Osteocyte (in vitro differentiated cells): ENCODE measurements around the gene PSMC6. TPM values are rescaled to one million over a fixed set of nuclear protein-coding genes. Genes with fewer than 3 reads are reported as not detected.

Experiments used
- DNase-seq: peaks from one replicate; pipeline ENCODE4 v3.0.0; 2021; ENCODE audit warnings: mixed read lengths; ENCODE audit not compliant: unreplicated experiment; ENCODE audit errors: extremely low spot score
- H3K27ac Mint-ChIP-seq: one replicate; pipeline ENCODE4 v1.8.0; 2021; ENCODE audit warnings: mild to moderate bottlenecking, mixed read lengths; ENCODE audit not compliant: unreplicated experiment
- H3K27me3 Mint-ChIP-seq: one replicate; pipeline ENCODE4 v1.8.0; 2021; ENCODE audit warnings: mixed read lengths; ENCODE audit not compliant: unreplicated experiment
- H3K36me3 Mint-ChIP-seq: one replicate; pipeline ENCODE4 v1.8.0; 2021; ENCODE audit warnings: mixed read lengths; ENCODE audit not compliant: unreplicated experiment
- H3K4me1 Mint-ChIP-seq: one replicate; pipeline ENCODE4 v1.8.0; 2021; ENCODE audit warnings: mixed read lengths; ENCODE audit not compliant: unreplicated experiment
- H3K4me3 Mint-ChIP-seq: one replicate; pipeline ENCODE4 v1.8.0; 2021; ENCODE audit warnings: mild to moderate bottlenecking, moderate library complexity, mixed read lengths; ENCODE audit not compliant: unreplicated experiment
- H3K9me3 Mint-ChIP-seq: one replicate; pipeline ENCODE4 v1.8.0; 2021; ENCODE audit warnings: mixed read lengths; ENCODE audit not compliant: unreplicated experiment
- total RNA-seq: library from RNA; stranded (reverse); gene quantifications from 2 replicates; pipeline ENCODE4 v1.2.1, GENCODE V29; 2021
- TF ChIP-seq, protein P1 (sequence below): fragments of 200-600 bp; sonication (generic); IDR thresholded peaks from 2 replicates; pipeline ENCODE4 v1.5.0; 2021; ENCODE audit warnings: antibody characterized with exemption, mild to moderate bottlenecking, moderate library complexity

PSMC6 gene
- total RNA-seq, 1 donor from 2014 or later, result 79.8 TPM

DNA sequence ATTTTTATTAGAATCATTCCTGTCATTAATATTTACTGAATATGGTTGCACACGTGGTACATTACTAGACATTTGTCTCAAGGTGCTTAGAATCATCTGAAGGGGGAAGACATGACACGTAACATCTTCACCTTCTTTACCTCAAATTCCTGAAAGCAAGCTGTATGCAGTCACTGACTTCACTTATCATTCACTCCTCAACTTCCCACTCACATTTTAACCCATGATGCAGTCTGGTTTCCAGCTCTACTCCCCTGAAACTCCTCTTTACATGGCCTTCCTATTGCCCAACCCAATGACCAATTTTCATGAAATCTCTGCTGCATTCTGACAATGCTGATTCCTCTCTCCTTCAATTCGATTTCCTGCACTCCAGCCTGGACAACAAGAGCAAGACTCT lies 5.8 kb upstream of the PSMC6 start:
- peaks cover 7% of the 10 kb centered on the region for H3K4me1 Mint-ChIP-seq
- H3K4me3 Mint-ChIP-seq, result no peak overlapping the region
- DNase-seq, result no peak
- H3K27me3 Mint-ChIP-seq, result no peaks in the 10 kb centered on the region
- no peak overlapping the region for H3K27ac Mint-ChIP-seq
- H3K9me3 Mint-ChIP-seq, result no peaks in the 10 kb centered on the region
- no peaks in the 10 kb centered on the region for H3K36me3 Mint-ChIP-seq
- TF ChIP-seq, protein P1, sequence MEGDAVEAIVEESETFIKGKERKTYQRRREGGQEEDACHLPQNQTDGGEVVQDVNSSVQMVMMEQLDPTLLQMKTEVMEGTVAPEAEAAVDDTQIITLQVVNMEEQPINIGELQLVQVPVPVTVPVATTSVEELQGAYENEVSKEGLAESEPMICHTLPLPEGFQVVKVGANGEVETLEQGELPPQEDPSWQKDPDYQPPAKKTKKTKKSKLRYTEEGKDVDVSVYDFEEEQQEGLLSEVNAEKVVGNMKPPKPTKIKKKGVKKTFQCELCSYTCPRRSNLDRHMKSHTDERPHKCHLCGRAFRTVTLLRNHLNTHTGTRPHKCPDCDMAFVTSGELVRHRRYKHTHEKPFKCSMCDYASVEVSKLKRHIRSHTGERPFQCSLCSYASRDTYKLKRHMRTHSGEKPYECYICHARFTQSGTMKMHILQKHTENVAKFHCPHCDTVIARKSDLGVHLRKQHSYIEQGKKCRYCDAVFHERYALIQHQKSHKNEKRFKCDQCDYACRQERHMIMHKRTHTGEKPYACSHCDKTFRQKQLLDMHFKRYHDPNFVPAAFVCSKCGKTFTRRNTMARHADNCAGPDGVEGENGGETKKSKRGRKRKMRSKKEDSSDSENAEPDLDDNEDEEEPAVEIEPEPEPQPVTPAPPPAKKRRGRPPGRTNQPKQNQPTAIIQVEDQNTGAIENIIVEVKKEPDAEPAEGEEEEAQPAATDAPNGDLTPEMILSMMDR, result no peak

DNA sequence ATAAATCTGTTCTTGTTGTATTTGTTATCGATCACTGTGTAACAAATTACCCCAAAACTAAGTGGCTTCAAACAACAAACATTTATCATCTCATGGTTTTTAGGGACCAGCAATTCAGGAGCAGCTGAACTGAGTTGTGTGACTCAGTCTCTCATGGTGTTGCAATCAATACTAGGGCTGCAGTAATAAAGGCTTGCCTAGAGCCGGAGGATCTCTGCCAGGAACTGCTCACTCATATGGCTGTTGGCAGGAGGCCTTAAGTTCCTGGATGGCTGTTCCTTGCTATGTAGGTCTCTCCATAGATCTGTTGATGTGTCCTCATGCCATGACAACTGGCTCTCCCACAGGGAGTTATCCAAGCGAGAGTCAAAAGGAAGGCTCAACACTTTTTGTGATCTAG lies 3.8 kb upstream of the PSMC6 start:
- Mint-ChIP-seq H3K27me3 (no peaks in the 10 kb centered on the region), H3K27ac (no peak overlapping the region), H3K4me1 (peaks cover 21% of the 10 kb centered on the region), H3K9me3 (no peaks in the 10 kb centered on the region), H3K36me3 (no peaks in the 10 kb centered on the region), H3K4me3 (no peak overlapping the region)
- DNase-seq, result no peak
- TF ChIP-seq, protein P1, result no peak

DNA sequence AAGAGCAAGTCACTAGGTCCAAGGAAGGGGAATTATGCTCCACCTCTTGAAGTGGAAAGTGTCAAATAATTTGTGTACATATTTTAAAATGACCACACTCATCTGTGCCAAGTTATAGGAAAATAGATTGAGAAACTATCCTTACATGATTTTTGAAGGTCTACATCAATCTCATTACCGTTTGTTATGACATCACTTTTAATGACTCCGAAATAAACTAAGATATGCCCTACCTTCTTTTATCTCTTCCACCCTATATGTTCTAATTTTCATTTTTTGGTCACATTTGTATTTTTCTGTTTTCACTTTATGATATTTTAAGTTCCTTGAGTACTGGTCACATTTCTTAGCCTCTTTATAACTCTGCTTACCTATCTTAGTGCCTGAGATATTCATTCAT lies 3.3 kb upstream of the PSMC6 start:
- Mint-ChIP-seq H3K4me1 (peaks cover 25% of the 10 kb centered on the region), H3K9me3 (no peaks in the 10 kb centered on the region), H3K4me3 (no peak overlapping the region), H3K27ac (no peak overlapping the region), H3K36me3 (peaks cover 2% of the 10 kb centered on the region), H3K27me3 (no peaks in the 10 kb centered on the region)
- no peak for DNase-seq
- TF ChIP-seq, protein P1, result no peak

DNA sequence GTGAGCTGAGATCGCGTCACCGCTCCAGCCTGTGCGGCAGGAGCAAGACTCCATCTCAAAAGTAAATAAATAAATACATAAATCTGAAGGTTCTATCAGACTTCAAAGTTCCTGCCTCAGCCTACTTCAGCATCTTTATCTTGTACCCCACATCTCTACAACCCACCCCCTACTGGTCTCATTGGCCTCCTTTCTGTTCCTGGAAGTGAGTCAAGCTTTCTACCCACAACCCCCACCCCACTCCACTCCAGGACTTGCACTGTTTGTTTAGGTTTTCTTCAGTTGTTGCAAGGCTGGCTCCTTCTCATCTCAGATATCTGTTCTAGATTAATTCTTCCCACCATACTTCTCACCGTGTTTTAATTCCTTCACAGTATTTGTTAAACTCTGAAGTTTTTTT lies 714 bp upstream of the PSMC6 start:
- Mint-ChIP-seq H3K4me3 (peak overlapping the region; percentile 99), H3K27ac (peak overlapping the region; percentile 98), H3K4me1 (peaks cover 33% of the 10 kb centered on the region), H3K9me3 (no peaks in the 10 kb centered on the region), H3K27me3 (no peaks in the 10 kb centered on the region), H3K36me3 (peaks cover 25% of the 10 kb centered on the region)
- no peak for DNase-seq
- TF ChIP-seq, protein P1, result no peak

DNA sequence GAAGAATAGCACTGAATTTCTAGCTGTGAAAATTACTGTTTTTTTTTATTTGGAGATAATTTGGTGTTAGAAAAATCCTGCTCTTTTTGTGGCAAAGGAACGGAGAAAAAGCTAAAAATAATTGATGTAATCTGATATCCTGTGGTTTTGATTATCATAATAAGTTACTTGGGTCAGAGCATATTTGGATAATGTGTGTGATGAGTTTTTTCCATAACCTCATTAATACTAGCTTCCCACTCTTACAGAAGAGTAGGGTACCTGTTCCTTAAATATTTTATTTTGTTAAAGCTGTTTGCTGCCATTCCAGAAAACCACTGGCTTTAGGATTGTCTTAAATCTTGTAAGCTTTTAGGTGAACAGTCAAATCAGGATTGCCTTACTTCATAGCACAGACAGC lies 4.7 kb downstream of the PSMC6 start:
- no peak for DNase-seq
- TF ChIP-seq, protein P1, result no peak
- H3K9me3 Mint-ChIP-seq, result no peaks in the 10 kb centered on the region
- H3K4me1 Mint-ChIP-seq, result peaks cover 31% of the 10 kb centered on the region
- H3K27me3 Mint-ChIP-seq, result no peaks in the 10 kb centered on the region
- H3K4me3 Mint-ChIP-seq, result no peak overlapping the region
- no peak overlapping the region for H3K27ac Mint-ChIP-seq
- peaks cover 58% of the 10 kb centered on the region for H3K36me3 Mint-ChIP-seq
